ENCODE results near the gene GRB10. TPM values are rescaled to one million over a fixed set of nuclear protein-coding genes. Genes with fewer than 3 reads are reported as not detected.

Gene GRB10
- total RNA-seq = 98.8 and 131 TPM in 2 replicates

DNA sequence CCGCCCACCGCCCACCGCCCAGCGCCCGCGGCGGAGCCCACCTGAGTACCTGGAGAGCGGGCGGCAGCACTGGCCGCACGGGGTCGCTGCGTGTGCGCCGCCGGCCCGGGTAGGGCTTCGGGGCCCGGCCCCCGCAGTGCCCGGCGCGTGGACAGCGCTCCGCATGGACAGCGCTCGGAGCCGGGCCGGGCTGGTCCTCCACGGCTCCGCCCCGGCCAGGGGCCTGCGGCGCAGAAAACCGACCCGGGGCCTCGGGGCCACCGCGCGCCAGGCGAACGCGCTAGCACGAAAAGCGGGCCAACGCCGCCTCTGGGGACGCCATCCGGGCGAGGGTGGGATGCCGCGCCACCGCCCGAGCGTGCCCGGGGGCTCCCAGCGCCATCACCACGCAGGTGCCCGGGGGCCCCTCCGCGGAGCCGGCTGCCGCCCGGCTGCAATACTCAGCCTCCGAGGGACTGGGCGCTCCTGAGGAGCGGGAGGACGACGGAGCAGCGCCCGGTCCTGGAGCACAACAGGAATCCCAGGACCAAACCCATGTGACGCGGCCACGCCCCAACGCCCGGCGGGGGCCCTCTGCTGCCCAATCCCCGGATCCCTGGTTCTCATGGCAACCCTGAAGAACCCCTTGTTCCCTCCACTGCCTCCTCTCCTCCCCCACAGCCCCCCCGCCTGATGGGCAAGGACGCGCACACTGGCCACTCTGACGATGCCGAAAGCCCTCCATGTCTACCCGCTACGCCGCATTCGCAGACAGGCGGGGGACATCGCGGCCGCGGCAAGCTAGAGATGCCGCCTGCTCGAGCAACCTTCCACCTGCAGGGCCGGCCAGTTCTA is at the start of gene GRB10:
TSS of gene GRB10 (minus strand) at position 522 of the 834 bp plus-strand sequence. CDS start 50,574 bp downstream, outside the sequence.

DNA sequence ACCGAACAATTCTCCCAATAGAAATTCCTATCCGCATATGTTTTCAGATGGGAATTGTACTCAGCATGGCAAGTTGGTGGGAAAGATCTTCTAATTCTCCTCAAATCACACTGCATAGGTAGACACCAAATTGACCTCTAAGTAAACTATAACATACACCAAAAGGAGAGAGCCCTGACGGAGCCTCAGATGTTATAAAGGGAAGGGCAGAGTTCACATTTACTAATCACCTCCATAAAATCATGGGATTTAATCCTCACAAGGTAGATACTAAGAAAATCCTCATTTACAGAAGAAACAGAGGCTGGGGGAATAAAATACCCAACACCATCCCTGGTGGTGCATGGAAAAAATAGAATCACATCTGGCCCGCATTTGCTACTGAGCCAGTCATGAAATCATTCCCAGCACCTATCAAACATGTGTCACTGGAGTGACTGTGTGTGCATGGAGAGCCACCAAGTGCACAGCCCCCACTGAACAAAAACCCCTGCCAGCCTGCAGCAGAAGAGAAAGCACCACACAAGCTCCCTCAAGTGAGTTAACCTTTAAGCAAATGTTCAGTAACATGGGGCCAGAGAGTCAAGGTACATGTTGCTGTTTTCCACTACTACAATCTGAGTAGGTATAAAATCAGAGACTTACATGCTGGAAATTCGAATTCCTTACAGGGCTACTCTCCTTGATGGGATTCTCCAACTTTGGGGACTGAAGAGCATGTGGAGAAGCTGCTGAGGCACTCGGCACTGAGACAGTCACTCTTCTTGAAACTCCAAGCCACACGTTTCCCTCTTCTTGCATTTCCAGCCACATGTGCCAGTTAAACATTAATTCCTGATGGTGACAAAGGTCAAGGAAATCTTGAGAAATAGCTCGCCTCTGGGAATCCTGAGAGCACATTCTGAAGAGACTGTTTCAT is 217.8 kb downstream of the GRB10 start, which contains the start of gene DDC:
TSS of gene DDC (minus strand) at position 766 of the 919 bp plus-strand sequence. CDS start 21,320 bp downstream, outside the sequence.

Other genes starting within 250 kb of the GRB10 start
- gene DDC, start 217.5 kb downstream of the GRB10 start, total RNA-seq = not detected in 2 replicates